IgD-negative memory B cell (primary cell): ENCODE results near the gene CORO1C. TPM values are rescaled to one million over a fixed set of nuclear protein-coding genes. Genes with fewer than 3 reads are reported as not detected.

Experiments used
- H3K27ac Mint-ChIP-seq, 3 donors: one replicate each; pipeline ENCODE4 v1.8.0; 2020 to 2022; ENCODE audit warnings: mild to moderate bottlenecking in 3 of 3, mixed read lengths in 3 of 3, moderate library complexity in 1 of 3
- H3K27me3 Mint-ChIP-seq: one replicate; pipeline ENCODE4 v1.8.0; 2021; ENCODE audit warnings: mixed read lengths
- H3K36me3 Mint-ChIP-seq: one replicate; pipeline ENCODE4 v1.8.0; 2020; ENCODE audit warnings: mild to moderate bottlenecking, mixed read lengths
- H3K4me1 Mint-ChIP-seq, 3 donors: one replicate each; pipeline ENCODE4 v1.8.0; 2020 to 2022; ENCODE audit warnings: mixed read lengths in 3 of 3, mild to moderate bottlenecking in 1 of 3
- H3K4me3 Mint-ChIP-seq, 4 donors: one replicate each; pipeline ENCODE4 v1.8.0; 2020 to 2022; ENCODE audit warnings: mild to moderate bottlenecking in 4 of 4, mixed read lengths in 4 of 4, moderate library complexity in 3 of 4
- H3K9me3 Mint-ChIP-seq, 3 donors: one replicate each; pipeline ENCODE4 v1.8.0; 2020 to 2021; ENCODE audit warnings: mixed read lengths in 3 of 3, mild to moderate bottlenecking in 1 of 3
- polyA plus RNA-seq: library from polyadenylated mRNA; unstranded; fragments of 300-500 nt; fragmentation: Illumina TruSeq; gene quantifications from one replicate; pipeline ENCODE4 v1.2.3, GENCODE V29; 2021

The CORO1C gene
- polyA plus RNA-seq, 1 donor from 2014 or later, result 71.8 TPM

DNA sequence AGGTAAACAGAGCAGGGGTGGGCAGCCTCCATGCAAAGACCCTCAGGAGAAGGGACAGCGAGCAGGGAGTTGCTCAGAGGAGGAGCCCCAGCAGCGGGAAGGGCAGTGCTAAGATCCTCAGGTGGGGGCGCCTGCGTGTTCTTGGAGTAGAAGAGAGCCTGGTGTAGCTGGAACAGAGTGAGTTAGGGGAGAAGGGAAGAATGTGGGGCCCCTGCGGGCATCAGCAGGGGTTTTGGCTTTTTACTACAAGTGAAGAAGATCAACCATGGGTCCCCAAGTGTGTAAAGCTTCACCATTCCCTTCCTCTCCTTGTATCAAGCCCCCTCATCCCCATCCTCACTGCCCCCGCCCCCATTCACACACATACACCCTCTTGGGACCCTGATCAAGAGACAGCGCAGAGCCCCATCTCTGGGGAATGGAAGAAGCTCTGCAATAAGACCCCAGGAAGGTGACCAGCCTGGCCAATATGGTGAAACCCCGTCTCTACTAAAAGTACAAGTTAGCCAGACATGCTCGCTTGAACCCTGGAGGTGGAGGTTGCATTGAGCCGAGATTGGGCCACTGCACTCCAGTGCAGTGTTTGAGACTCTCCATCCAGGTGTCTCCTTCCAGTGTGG, 123.2 kb downstream of the CORO1C start:
- Mint-ChIP-seq H3K4me3 (no peak overlapping the region), H3K27me3 (peaks cover 4% of the 10 kb centered on the region), H3K4me1 (peaks cover 6 to 9% (median 9%) of the 10 kb centered on the region in 3 donors), H3K27ac (peak overlapping the region in 1 of 3 donors; percentile 76), H3K36me3 (peaks cover 2% of the 10 kb centered on the region), H3K9me3 (no peaks in the 10 kb centered on the region)

DNA sequence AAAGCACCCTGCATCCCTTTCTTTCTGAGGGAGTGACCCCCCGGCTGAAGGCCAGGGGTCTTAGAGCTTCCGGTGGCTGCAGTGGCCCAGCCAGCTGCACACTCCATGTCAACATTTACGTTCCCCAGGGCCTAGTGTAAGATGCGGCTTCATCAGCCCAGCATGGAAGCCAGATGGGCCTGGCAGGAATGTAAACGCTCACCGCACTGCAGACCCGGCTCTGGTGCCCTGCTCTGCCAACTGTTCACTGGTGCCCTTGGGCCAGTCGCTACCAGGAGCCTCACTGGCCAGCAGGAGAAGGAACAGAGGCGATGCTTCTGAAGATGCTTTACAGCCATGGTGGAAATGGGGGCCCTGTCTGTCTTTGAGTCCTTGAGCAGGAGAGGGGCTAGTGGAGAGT, 124.8 kb downstream of the CORO1C start:
- Mint-ChIP-seq H3K4me1 (peaks cover 0 to 5% (median under 1%) of the 10 kb centered on the region in 3 donors), H3K4me3 (no peak overlapping the region), H3K36me3 (peaks cover 2% of the 10 kb centered on the region), H3K9me3 (no peaks in the 10 kb centered on the region), H3K27me3 (peaks cover 4% of the 10 kb centered on the region), H3K27ac (no peak overlapping the region)

DNA sequence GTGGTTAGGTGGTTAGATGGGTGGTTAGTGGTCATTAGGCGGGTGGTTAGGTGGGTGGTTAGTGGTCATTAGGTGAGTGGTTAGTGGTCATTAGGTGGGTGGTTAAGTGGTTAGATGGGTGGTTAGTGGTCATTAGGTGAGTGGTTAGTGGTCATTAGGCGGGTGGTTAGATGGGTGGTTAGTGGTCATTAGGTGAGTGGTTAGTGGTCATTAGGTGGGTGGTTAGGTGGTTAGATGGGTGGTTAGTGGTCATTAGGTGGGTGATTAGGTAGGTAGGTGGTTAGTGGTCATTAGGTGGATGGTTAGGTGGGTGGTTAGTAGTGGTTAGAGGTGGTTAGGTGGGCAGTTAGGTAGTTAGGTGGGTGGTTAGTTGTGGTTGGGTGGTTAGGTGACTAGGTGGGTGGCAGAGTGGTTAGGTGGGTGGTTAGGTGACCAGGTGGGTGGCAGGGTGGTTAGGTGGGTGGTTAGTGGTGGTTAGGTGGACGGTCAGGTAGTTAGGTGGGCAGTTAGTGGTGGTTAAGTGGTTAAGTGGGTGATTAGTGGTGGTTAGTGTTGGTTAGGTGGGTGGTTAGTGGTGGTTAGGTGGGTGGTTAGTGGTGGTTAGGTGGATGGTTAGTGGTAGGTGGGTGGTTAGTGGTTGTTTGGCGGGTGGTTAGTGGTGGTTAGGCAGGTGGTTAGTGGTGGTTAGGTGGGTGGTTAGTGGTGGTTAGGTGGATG, 125.5 kb downstream of the CORO1C start:
- Mint-ChIP-seq H3K9me3 (no peaks in the 10 kb centered on the region), H3K4me3 (no peak overlapping the region), H3K36me3 (peaks cover 2% of the 10 kb centered on the region), H3K27me3 (peaks cover 4% of the 10 kb centered on the region), H3K27ac (no peak overlapping the region), H3K4me1 (peaks cover 0 to 5% (median 0%) of the 10 kb centered on the region in 3 donors)

DNA sequence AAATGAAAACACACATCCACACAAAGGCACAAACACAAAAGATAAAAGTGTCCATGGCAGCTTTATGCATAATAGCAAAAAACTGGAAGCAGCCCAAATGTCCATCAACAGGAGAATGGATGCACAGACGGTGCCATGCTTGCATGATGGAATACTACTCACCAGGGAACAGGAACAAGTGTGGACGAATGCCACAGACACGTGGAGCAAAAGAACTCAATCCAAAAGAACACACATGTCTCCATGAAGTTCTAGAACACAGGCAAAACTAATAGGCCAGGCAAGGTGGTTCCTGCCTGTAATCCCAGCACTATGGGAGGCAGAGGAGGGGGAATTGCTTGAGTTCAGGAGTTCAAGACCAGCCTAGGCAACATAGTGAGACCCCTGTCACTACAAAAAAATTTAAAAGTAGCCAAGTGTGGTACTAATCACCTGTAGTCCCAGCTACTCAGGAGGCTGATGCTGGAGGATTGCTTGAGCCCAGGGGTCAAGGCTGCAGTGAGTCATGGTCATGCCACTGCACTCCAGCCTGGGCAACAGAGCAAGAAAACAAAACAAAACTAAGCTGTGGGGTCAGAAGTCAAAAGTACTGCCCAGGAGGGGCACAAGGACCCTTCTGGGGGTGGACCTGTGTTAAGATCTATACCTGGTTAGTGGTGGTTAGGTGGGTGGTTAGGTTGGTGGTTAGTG, 126.2 kb downstream of the CORO1C start:
- Mint-ChIP-seq H3K36me3 (peaks cover 2% of the 10 kb centered on the region), H3K27ac (peak overlapping the region in 1 of 3 donors; percentile 76), H3K9me3 (no peaks in the 10 kb centered on the region), H3K4me3 (no peak overlapping the region), H3K27me3 (peaks cover 4% of the 10 kb centered on the region), H3K4me1 (peaks cover 0 to 5% (median 0%) of the 10 kb centered on the region in 3 donors)

DNA sequence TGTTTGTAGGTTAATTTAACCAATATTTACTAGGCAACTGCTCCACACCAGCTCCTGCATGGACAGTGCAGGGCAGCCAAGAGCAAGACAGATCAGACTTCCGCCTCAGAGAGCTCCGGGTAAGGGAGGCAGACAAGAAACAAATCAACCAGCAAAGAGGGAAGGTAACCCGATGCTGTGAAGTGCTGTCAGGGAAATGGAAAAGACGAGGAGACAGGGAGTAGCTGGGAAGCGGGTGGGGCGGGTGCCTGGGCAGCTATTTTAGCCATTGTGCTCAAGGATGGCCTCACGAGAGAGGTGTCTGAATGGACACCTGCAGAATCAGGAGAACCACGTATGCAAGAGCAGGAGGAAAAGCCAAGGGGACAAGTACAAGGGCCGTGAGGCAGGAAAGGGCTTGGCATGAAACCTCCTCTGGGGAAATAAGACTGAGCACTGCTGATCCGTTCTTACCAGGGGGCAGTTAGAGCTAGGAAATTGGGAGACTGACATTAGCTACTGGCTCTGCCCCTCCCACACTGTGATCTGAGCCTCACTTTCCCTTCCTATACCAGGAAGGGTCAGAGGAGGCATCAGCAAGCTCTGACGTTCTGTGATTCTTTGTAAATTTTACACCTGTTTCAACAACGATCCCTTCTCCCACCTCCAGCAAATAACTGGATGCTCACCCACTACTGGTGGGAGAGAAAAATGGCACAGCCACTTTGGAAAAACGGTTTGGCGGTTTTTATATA, 126.9 kb downstream of the CORO1C start:
- peak overlapping the region in 1 of 3 donors; percentile 76 for H3K27ac Mint-ChIP-seq

DNA sequence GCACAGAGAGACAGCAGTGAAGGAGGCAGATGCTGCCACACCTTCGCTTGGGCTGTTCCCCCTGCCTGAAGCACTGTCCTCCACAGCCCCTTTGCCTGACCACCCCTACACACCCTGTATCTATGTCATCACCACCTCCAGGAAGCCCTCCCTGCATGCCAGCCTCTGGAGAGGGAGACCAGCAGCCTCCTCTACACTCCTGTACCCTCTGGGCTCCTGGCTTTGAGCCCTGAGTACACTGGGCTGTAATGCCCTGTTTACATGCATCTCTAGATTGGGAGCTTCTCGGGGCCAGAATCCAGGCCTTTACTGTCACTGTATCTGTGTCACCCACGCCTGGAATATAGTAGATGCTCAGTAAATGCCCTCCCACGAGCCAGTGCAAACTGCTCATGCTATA, 127.6 kb downstream of the CORO1C start:
- Mint-ChIP-seq H3K36me3 (peaks cover 2% of the 10 kb centered on the region), H3K4me1 (peaks cover 0 to 5% (median 0%) of the 10 kb centered on the region in 3 donors), H3K27me3 (peaks cover 1% of the 10 kb centered on the region), H3K4me3 (no peak overlapping the region), H3K9me3 (no peaks in the 10 kb centered on the region), H3K27ac (peak overlapping the region in 1 of 3 donors; percentile 76)

More for the DNA sequence above, 126.9 kb downstream of the CORO1C start:
- Mint-ChIP-seq H3K27me3 (peaks cover 3% of the 10 kb centered on the region), H3K9me3 (no peaks in the 10 kb centered on the region), H3K36me3 (peaks cover 2% of the 10 kb centered on the region), H3K4me1 (peaks cover 0 to 5% (median 0%) of the 10 kb centered on the region in 3 donors), H3K4me3 (no peak overlapping the region)

DNA sequence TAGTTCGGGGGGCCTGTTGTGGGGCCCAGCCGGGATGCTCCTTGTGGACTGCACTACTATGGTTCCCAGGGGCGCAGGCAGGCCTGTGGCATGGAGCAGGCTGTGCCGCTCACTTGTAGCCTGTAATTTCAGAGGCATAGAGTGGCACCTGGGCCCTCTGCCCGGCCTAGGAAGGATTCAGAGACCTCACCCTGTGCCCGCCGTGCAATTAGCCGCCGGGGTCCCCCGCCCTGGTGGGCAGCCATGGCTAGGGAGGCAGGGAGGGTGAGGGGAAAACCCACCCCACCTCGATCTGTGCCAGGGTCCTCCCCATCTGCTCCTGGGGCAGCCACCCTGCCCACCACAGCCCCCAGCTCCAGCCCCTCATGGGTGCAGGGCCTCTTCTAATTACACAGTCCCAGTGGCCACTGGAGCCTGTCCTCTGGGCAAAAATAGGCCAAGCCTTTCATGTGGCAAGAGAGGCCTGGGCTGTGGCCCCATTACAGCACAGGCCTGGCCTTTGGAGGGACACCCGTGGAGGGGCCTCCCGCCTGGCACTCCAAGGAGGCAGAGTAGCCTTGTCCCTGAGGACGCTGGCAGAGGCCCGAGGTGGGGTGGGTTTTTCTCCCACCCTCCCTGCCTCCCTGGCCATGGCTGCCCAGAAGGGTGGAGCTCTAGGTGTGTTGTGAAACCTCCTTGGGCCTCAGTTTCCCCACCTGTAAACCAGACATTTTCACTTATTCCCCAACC, 128.2 kb downstream of the CORO1C start:
- Mint-ChIP-seq H3K27ac (no peak overlapping the region), H3K4me3 (no peak overlapping the region), H3K27me3 (peaks cover 1% of the 10 kb centered on the region), H3K9me3 (no peaks in the 10 kb centered on the region), H3K4me1 (peaks cover 0 to 5% (median 0%) of the 10 kb centered on the region in 3 donors), H3K36me3 (peaks cover 2% of the 10 kb centered on the region)

DNA sequence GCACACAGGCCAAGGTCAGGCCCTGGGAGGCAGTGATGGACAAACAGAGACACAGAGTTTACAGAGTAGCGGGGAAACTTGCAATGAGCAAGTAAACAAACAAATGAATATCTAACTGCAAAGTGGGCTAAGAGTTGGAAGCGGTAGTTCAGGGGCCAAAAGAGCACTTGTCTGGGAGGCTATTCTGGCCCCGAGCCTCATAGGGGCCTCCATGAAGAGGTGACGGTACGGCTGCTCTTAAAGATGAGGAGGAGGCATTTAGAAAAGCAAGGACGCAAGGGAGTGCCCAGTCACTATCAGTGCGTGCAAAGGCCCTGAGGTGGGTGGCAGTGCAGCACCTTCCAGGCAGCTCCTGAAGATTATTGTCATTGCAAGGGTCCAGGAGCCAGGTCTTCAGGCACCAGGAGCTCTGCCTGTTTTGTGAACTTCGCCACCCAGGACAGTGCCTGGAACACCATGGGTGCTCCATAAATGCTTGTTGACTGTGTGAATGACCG, 129.1 kb downstream of the CORO1C start:
- Mint-ChIP-seq H3K9me3 (no peaks in the 10 kb centered on the region), H3K27me3 (no peaks in the 10 kb centered on the region), H3K4me3 (no peak overlapping the region), H3K4me1 (peaks cover 0 to 5% (median 3%) of the 10 kb centered on the region in 3 donors), H3K36me3 (peaks cover 2% of the 10 kb centered on the region), H3K27ac (no peak overlapping the region)

DNA sequence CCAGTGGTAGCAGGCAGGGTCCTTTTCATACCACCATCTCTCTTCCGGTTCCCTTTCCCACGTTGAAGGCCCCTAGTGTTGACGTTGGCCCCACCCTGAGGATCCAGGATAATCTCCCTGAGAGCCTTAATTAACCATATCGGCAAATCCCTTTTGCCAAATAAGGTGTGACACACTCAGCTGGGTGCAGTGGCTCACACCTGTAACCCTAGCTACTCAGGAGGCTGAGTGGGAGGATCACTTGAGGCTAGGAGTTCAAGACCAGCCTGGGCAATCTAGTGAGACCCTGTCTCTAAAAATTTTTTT, 130.7 kb downstream of the CORO1C start:
- Mint-ChIP-seq H3K27ac (no peak overlapping the region), H3K27me3 (no peaks in the 10 kb centered on the region), H3K36me3 (peaks cover 2% of the 10 kb centered on the region), H3K4me3 (no peak overlapping the region), H3K9me3 (no peaks in the 10 kb centered on the region), H3K4me1 (peaks cover 0 to 5% (median 3%) of the 10 kb centered on the region in 3 donors)

DNA sequence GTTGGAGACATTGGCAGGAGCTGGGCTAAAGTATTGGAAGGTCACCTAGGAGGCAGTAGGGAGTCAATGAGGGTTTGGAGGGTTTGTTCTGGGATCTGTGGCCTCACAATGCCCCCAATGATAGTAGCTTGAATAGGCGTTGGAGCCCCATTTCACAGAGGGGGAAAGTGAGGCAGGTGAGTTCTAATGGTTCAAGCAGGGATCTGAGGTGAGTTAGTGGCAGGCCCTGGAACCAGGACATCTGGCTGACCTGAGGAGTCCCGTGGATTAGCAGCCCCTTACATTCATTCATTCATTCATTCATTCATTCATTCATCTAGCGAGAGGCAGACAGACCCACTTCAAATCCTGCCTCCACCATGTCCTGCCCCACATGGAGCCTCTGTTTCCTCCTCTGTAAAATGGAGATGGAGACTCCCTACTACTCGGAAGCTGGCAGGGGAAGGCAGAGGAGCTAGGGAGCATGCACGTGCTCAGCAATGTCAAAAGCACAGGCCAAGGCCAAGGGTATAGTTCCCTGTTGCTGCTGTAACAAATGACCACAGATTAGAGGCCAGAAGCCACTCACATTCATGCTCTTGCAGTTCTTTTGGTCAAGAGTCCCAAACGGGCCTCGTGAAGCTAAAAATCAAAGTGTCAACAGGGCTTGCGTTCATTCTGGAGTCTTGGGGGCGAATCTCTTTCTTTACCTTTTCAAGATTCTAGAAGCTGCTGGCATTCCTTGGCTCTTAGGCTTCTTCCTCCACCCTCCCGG, 131.2 kb downstream of the CORO1C start:
- Mint-ChIP-seq H3K4me3 (no peak overlapping the region), H3K9me3 (no peaks in the 10 kb centered on the region), H3K4me1 (peaks cover 0 to 5% (median 3%) of the 10 kb centered on the region in 3 donors), H3K27ac (no peak overlapping the region), H3K27me3 (no peaks in the 10 kb centered on the region), H3K36me3 (peaks cover 2% of the 10 kb centered on the region)

DNA sequence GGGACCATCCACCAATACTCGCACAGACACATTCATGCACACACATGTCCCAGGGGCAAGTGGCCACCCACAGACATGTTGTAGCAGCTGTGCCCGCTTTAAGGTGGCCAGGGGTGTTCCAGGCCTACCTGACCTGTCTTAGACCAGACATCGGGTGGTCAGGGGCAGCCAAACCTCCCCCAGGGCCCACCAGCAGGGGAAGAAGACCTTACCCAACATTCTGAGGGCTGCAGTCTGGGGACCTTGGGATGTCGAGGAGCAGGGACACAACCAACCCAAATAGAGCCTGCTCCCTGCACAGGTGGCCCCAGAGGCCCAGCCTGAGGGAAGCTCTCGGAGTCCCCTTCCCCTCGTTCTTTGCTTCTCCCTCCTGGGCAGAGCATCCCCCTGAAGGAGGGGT, 131.8 kb downstream of the CORO1C start:
- Mint-ChIP-seq H3K27me3 (no peaks in the 10 kb centered on the region), H3K4me1 (peaks cover 0 to 5% (median 3%) of the 10 kb centered on the region in 3 donors), H3K36me3 (peaks cover 2% of the 10 kb centered on the region), H3K27ac (no peak overlapping the region), H3K9me3 (no peaks in the 10 kb centered on the region), H3K4me3 (no peak overlapping the region)

DNA sequence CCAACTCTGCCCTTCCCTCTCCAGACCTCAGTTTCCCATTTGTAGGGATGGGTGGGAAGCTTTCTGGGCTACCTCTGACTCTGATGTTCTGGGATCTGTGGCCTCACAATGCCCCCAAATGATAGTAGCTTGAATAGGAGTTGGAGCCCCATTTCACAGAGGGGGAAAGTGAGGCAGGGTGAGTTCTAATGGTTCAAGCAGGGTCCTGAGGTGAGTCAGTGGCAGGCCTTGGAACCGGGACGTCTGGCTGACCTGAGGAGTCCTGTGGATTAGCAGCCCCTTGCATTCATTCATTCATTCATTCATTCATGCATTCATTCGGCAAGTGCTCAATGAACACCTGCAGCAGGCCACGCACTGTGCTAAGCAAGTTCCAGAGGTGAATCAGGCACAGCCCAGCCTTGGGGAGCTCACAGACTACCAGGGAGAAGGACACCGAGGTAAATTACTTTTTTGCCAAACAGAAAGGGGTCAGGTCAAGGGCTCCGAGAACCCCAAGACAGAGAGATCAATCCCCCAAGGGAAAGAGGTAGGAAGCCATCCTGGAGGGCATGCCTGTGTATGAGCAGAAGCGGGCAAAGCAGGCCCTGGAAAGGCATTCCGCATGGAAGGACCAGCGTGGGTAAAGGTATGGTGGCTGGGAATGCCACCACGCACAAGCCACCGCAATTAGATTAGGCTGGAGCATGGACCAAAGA, 132.6 kb downstream of the CORO1C start:
- Mint-ChIP-seq H3K27me3 (no peaks in the 10 kb centered on the region), H3K4me1 (peaks cover 0 to 3% (median 0%) of the 10 kb centered on the region in 3 donors), H3K36me3 (peaks cover under 1% of the 10 kb centered on the region), H3K9me3 (no peaks in the 10 kb centered on the region), H3K4me3 (no peak overlapping the region), H3K27ac (no peak overlapping the region)
